HCT116 (cell line): Measurements from ENCODE around the gene SYDE1. TPM values are rescaled to one million over a fixed set of nuclear protein-coding genes. Genes with fewer than 3 reads are reported as not detected.

Experiments used
- ATAC-seq: fragments of 200-7000 bp; cut with Tn5 transposase; 2 replicates; pipeline ENCODE4 v1.9.1; 2020; ENCODE audit warnings: mild to moderate bottlenecking, moderate library complexity
- BruUV-seq: library from RNA; stranded (reverse); fragments of 400-500 nt; replicated peaks from 2 replicates; lab custom pipeline; 2021; lab: Mats Ljungman, UMichigan
- CTCF ChIA-PET: fragments of 300-600 bp; sonication (Branson Sonifier 250); formaldehyde crosslinking; loops from one replicate; lab custom pipeline; 2021; ENCODE audit warnings: antibody characterized with exemption; lab: Charles Lee
- POLR2A ChIA-PET: fragments of 300-600, 350-600 bp; sonication (Branson Sonifier 250); formaldehyde crosslinking; loops from one replicate; lab custom pipeline; 2021; ENCODE audit warnings: antibody characterized with exemption; lab: Charles Lee
- RAD21 ChIA-PET, 2 experiments: fragments of 300-600 bp; sonication (Branson Sonifier 250); formaldehyde crosslinking; loops; one replicate each; lab custom pipeline; 2023; ENCODE audit warnings: low total read pairs in 2 of 2; ENCODE audit not compliant: uncharacterized antibody in 2 of 2, unreplicated experiment in 2 of 2, low non-redundant PET in 1 of 2; lab: Charles Lee
- DNase-seq: peaks from one replicate; pipeline ENCODE4 v3.0.0-alpha.2; 2010; ENCODE audit warnings: low read depth, low spot score
- H2AFZ ChIP-seq: fragments of 200-600 bp; shearing (Covaris generic), sonication (generic); 2 replicates; pipeline ENCODE4 v1.6.1; 2017; ENCODE audit warnings: low read depth, mixed run types, mixed read lengths, antibody characterized with exemption, low read length; ENCODE audit not compliant: poor library complexity, severe bottlenecking
- H3K27ac ChIP-seq: 2 replicates; pipeline ENCODE4 v1.5.1; 2012; ENCODE audit warnings: low read depth, low read length
- H3K27me3 ChIP-seq: fragments of 200-600 bp; sonication (generic); 2 replicates; pipeline ENCODE4 v1.6.1; 2016; ENCODE audit warnings: mixed run types, low read length, mixed read lengths; ENCODE audit not compliant: insufficient read depth
- H3K36me3 ChIP-seq, 2 experiments: fragments of 200-500 bp in 1 of 2; fragments of 200-600 bp in 1 of 2; sonication (Bioruptor generic) in 1 of 2; sonication (generic) in 1 of 2; 2 replicates each; pipeline versions ENCODE4 v1.5.1 to v1.6.1; 2014 to 2016; ENCODE audit warnings: low read length in 2 of 2, inconsistent platforms in 1 of 2, mixed read lengths in 1 of 2, mixed run types in 1 of 2; ENCODE audit not compliant: insufficient read depth in 2 of 2, control insufficient read depth in 1 of 2
- H3K4me1 ChIP-seq, 2 experiments: fragments of 200-600 bp in 1 of 2; sonication (generic) in 1 of 2; 2 replicates each; pipeline versions ENCODE4 v1.5.1 to v1.6.1; 2012 to 2017; ENCODE audit warnings: low read length in 2 of 2, inconsistent platforms in 1 of 2, mild to moderate bottlenecking in 1 of 2, mixed read lengths in 1 of 2, mixed run types in 1 of 2, moderate library complexity in 1 of 2; ENCODE audit not compliant: insufficient read depth in 2 of 2, control insufficient read depth in 1 of 2
- H3K4me2 ChIP-seq: fragments of 200-600 bp; sonication (generic); 2 replicates; pipeline ENCODE4 v1.6.1; 2017; ENCODE audit warnings: mixed run types, low read length, mixed read lengths
- H3K4me3 ChIP-seq, 2 experiments: fragments of 200-600 bp in 1 of 2; sonication (generic) in 1 of 2; replicated peaks in 1 of 2; 2 replicates each; pipeline ENCODE4 v1.5.1; 2011 to 2016; ENCODE audit warnings: low read length in 2 of 2, control low read depth in 1 of 2, low read depth in 1 of 2, mild to moderate bottlenecking in 1 of 2, mixed read lengths in 1 of 2, mixed run types in 1 of 2
- H3K79me2 ChIP-seq: fragments of 200-600 bp; sonication (generic); 2 replicates; pipeline ENCODE4 v1.6.1; 2017; ENCODE audit warnings: mild to moderate bottlenecking, mixed run types, low read length, moderate library complexity, mixed read lengths; ENCODE audit not compliant: insufficient read depth
- H3K9ac ChIP-seq: fragments of 200-600 bp; sonication (generic); 2 replicates; pipeline ENCODE4 v1.6.1; 2016; ENCODE audit warnings: low read length, mixed read lengths
- H3K9me2 ChIP-seq: fragments of 200-600 bp; sonication (generic), shearing (Covaris generic); 2 replicates; pipeline ENCODE4 v1.6.1; 2017; ENCODE audit warnings: mixed run types, mild to moderate bottlenecking, moderate library complexity; ENCODE audit not compliant: insufficient read depth
- H3K9me3 ChIP-seq, 2 experiments: fragments of 200-500 bp in 1 of 2; fragments of 200-600 bp in 1 of 2; sonication (Bioruptor generic) in 1 of 2; sonication (generic) in 1 of 2; 2 replicates each; pipeline ENCODE4 v1.6.1; 2014 to 2017; ENCODE audit warnings: low read length in 2 of 2, mixed read lengths in 2 of 2, inconsistent platforms in 1 of 2, low read depth in 1 of 2, mild to moderate bottlenecking in 1 of 2, mixed run types in 1 of 2, moderate library complexity in 1 of 2; ENCODE audit not compliant: control insufficient read depth in 1 of 2, insufficient read depth in 1 of 2
- H4K20me1 ChIP-seq: fragments of 200-600 bp; sonication (generic), shearing (Covaris generic); 2 replicates; pipeline ENCODE4 v1.6.1; 2017; ENCODE audit warnings: mixed run types, mild to moderate bottlenecking, moderate library complexity; ENCODE audit not compliant: insufficient read depth
- CBX3 ChIP-seq: IDR thresholded peaks from 2 replicates; pipeline ENCODE4 v1.6.1; 2012; ENCODE audit warnings: low read depth
- CTCF ChIP-seq, 3 experiments: fragments of 200-600 bp in 1 of 3; sonication (generic) in 1 of 3; IDR thresholded peaks in 2 of 3; conservative IDR thresholded peaks in 1 of 3; 2 replicates each; pipeline ENCODE4 v1.5.1; 2012 to 2017; ENCODE audit warnings: low read depth in 2 of 3, low read length in 2 of 3, antibody characterized with exemption in 1 of 3, borderline replicate concordance in 1 of 3, control low read depth in 1 of 3, mild to moderate bottlenecking in 1 of 3, mixed read lengths in 1 of 3, mixed run types in 1 of 3, moderate library complexity in 1 of 3; ENCODE audit not compliant: insufficient read depth in 1 of 3
- EGR1 ChIP-seq: IDR thresholded peaks from 2 replicates; pipeline ENCODE4 v1.6.1; 2012; ENCODE audit warnings: low read depth
- EZH2 ChIP-seq: fragments of 200-600 bp; sonication (generic); IDR thresholded peaks from 2 replicates; pipeline ENCODE4 v1.6.1; 2017; ENCODE audit warnings: antibody characterized with exemption, mixed run types
- EZH2phosphoT487 ChIP-seq: fragments of 200-600 bp; IDR thresholded peaks from 2 replicates; pipeline ENCODE4 v1.6.1; 2018; ENCODE audit warnings: antibody characterized with exemption, borderline replicate concordance
- FOSL1 ChIP-seq: IDR thresholded peaks from 2 replicates; pipeline ENCODE4 v1.6.1; 2012; ENCODE audit warnings: low read depth
- RAD21 ChIP-seq: IDR thresholded peaks from 2 replicates; pipeline ENCODE4 v1.6.1; 2012; ENCODE audit warnings: low read depth, mild to moderate bottlenecking
- SP1 ChIP-seq: IDR thresholded peaks from 2 replicates; pipeline ENCODE4 v1.6.1; 2012; ENCODE audit warnings: low read depth
- ZFX ChIP-seq: fragments of 450-650 bp; IDR thresholded peaks from 2 replicates; pipeline ENCODE4 v1.6.1; 2017
- ZNF274 ChIP-seq: fragments of 200-500 bp; sonication (Bioruptor generic); IDR thresholded peaks from 2 replicates; pipeline ENCODE4 v1.6.1; 2014; ENCODE audit warnings: mild to moderate bottlenecking, low read depth, low read length, inconsistent platforms
- intact Hi-C: fragments of 100-400 bp; cut with micrococcal nuclease; formaldehyde crosslinking; loops from 2 replicates; pipeline ENCODE4 v1.10.0; 2022
- total RNA-seq: library from RNA; stranded (reverse); gene quantifications from one replicate; pipeline ENCODE4 v1.2.1, GENCODE V29; 2021; ENCODE audit not compliant: unreplicated experiment
- TF ChIP-seq, protein P1 (sequence below): IDR thresholded peaks from 2 replicates; pipeline ENCODE4 v1.6.1; 2011; ENCODE audit warnings: mild to moderate bottlenecking, low read length, moderate library complexity; ENCODE audit not compliant: insufficient replicate concordance; ENCODE audit errors: extremely low read depth

SYDE1 gene
- total RNA-seq, 1 experiment from 2014 or later, result 4.9 TPM

DNA sequence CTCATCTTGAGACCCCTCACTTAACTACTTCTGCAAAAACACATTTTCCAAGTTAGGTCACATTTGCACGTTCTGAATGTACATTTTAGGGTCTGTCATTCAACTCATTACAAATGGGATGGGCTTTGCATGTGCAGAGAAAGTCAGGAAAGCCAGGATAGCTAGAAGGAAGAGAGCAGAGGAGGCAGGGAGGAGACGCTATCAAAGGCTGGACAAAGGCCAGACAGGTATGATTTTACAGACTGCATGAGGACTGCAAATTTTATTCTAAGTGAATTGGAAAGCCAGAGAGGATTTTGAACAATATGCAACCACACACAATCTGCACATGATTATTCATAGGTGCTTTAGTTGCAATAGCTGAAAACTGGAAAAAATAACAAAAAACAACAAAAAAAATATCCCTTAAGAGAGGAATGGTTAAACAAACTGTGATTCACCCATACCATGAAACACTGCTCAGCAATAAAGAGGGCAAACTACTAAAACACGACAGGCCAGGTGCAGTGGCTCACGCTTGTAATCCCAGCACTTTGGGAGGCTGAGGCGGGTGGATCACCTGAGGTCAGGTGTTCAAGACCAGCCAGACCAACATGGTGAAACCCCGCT is 21.1 kb downstream of the SYDE1 start:
- H3K27me3 ChIP-seq, result no peaks in the 10 kb centered on the region
- intact Hi-C loops, result no loop called here
- H3K4me2 ChIP-seq, result no peak overlapping the region
- H3K9me2 ChIP-seq, result no peaks in the 10 kb centered on the region
- peaks cover 22% of the 10 kb centered on the region for H3K79me2 ChIP-seq
- TF ChIP-seq ZFX, result no peak
- TF ChIP-seq SP1, result no peak
- TF ChIP-seq EZH2phosphoT487, result no peak
- no peak for TF ChIP-seq CTCF (IDR thresholded peaks at IDR 0.05 in 2 of 3, conservative IDR thresholded peaks at IDR 0.05 in 1 of 3; ENCODE audit: borderline replicate concordance in 1 of 3, insufficient read depth in 1 of 3, low read depth in 2 of 3, low read length in 2 of 3)
- no peak for TF ChIP-seq ZNF274
- no peak for TF ChIP-seq FOSL1
- TF ChIP-seq, all 23 proteins: peak for 0
- CTCF ChIA-PET, result no interaction called here
- H3K27ac ChIP-seq, result no peak overlapping the region
- POLR2A ChIA-PET, result no interaction called here
- no TSS peak for BruUV-seq
- H3K4me3 ChIP-seq, result no peak overlapping the region
- H3K4me1 ChIP-seq, result peaks cover 12 to 30% of the 10 kb centered on the region in 2 experiments; a peak in 3 of 4 replicates
- H2AFZ ChIP-seq, result no peak overlapping the region
- DNase-seq (no peak), ATAC-seq (no peak)
- no peaks in the 10 kb centered on the region for H3K36me3 ChIP-seq
- no peaks in the 10 kb centered on the region for H4K20me1 ChIP-seq
- no peak overlapping the region for H3K9ac ChIP-seq
- RAD21 ChIA-PET, result no interaction called here
- H3K9me3 ChIP-seq, result no peaks in the 10 kb centered on the region

- Histone ChIP-seq H3K4me1 (peaks cover 10 to 18% of the 10 kb centered on the region in 2 experiments; a peak in 3 of 4 replicates), H3K79me2 (peaks cover 5% of the 10 kb centered on the region; the same call in 1 of the 2 replicates), H3K9me3 (no peaks in the 10 kb centered on the region), H3K27me3 (no peaks in the 10 kb centered on the region), H3K4me2 (peak overlapping the region; percentile 15; the same call in 1 of the 2 replicates), H2AFZ (peak overlapping the region; percentile 28), H4K20me1 (no peaks in the 10 kb centered on the region), H3K36me3 (no peaks in the 10 kb centered on the region), H3K9ac (no peak overlapping the region), H3K27ac (no peak overlapping the region), H3K9me2 (no peaks in the 10 kb centered on the region), H3K4me3 (no peak overlapping the region)
- intact Hi-C loops, result no loop called here
- peak; percentile 16 for DNase-seq
- no peak for ATAC-seq
- ChIA-PET POLR2A (no interaction called here), CTCF (no interaction called here), RAD21 (no interaction called here)
- no TSS peak for BruUV-seq
- TF ChIP-seq CBX3, result no peak
- TF ChIP-seq EZH2, result no peak
- no peak for TF ChIP-seq RAD21
- TF ChIP-seq, protein P1, sequence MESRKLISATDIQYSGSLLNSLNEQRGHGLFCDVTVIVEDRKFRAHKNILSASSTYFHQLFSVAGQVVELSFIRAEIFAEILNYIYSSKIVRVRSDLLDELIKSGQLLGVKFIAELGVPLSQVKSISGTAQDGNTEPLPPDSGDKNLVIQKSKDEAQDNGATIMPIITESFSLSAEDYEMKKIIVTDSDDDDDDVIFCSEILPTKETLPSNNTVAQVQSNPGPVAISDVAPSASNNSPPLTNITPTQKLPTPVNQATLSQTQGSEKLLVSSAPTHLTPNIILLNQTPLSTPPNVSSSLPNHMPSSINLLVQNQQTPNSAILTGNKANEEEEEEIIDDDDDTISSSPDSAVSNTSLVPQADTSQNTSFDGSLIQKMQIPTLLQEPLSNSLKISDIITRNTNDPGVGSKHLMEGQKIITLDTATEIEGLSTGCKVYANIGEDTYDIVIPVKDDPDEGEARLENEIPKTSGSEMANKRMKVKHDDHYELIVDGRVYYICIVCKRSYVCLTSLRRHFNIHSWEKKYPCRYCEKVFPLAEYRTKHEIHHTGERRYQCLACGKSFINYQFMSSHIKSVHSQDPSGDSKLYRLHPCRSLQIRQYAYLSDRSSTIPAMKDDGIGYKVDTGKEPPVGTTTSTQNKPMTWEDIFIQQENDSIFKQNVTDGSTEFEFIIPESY, result no peak
- TF ChIP-seq EGR1, result no peak
Measured at GRCh38 chr19:15129856-15130585, 22.8 kb downstream of the SYDE1 start.
